ENCODE measurements around the gene BNC1. TPM values are rescaled to one million over a fixed set of nuclear protein-coding genes. Genes with fewer than 3 reads are reported as not detected.

The BNC1 gene
- total and polyA plus RNA-seq, 11 donors = 0.08 to 24.5 (median 0.17) TPM; not detected in 2

GRCh38 chr15:83282776-83283137 lies 1.7 kb downstream of the BNC1 start:
- H3K4me1 ChIP-seq = peaks cover 0 to 19% (median 6%) of the 10 kb centered on the region in 12 donors
- WGBS, 4 donors = 25 to 41% (median 30%) methylated on average over 9 to 10 of the region's 10 CpGs
- ATAC-seq (peak in 1 of 4 donors; percentile 41), DNase-seq (peak in 2 of 5 donors; percentile 25 to 39)
- no peak overlapping the region for H3K27ac ChIP-seq
- H3K9me3 ChIP-seq = no peaks in the 10 kb centered on the region
- H3K36me3 ChIP-seq = no peaks in the 10 kb centered on the region
- peak overlapping the region; percentile 42 to 64 (median 56) for H3K4me3 ChIP-seq
- TF ChIP-seq CTCF (IDR thresholded peaks at IDR 0.05) (no peak), POLR2A (IDR thresholded peaks at IDR 0.05) (no peak)
- intact Hi-C loops (cut with DNase I) = no loop called here
- peaks cover 6 to 74% (median 46%) of the 10 kb centered on the region in 9 donors for H3K27me3 ChIP-seq

- 93 to 96% (median 94%) methylated on average over 5 of the region's 5 CpGs for WGBS, 4 donors
- Histone ChIP-seq H3K4me3 (no peak overlapping the region), H3K36me3 (no peaks in the 10 kb centered on the region), H3K4me1 (peaks cover 0 to 19% (median 6%) of the 10 kb centered on the region in 12 donors), H3K27ac (no peak overlapping the region), H3K27me3 (peaks cover 6 to 72% (median 46%) of the 10 kb centered on the region in 9 donors), H3K9me3 (no peaks in the 10 kb centered on the region)
- intact Hi-C loops (cut with DNase I) = no loop called here
- ATAC-seq (no peak), DNase-seq (no peak)
- TF ChIP-seq CTCF (IDR thresholded peaks at IDR 0.05) (no peak), POLR2A (IDR thresholded peaks at IDR 0.05) (no peak)
Measured at GRCh38 chr15:83282141-83282540, 2.3 kb downstream of the BNC1 start.

GRCh38 chr15:83278191-83278590 lies 6.3 kb downstream of the BNC1 start:
- peaks cover 0 to 5% (median 0%) of the 10 kb centered on the region in 12 donors for H3K4me1 ChIP-seq
- no peak for TF ChIP-seq CTCF (IDR thresholded peaks at IDR 0.05)
- no peak for TF ChIP-seq POLR2A (IDR thresholded peaks at IDR 0.05)
- H3K36me3 ChIP-seq = no peaks in the 10 kb centered on the region
- DNase-seq = no peak
- no peak overlapping the region for H3K27ac ChIP-seq
- ATAC-seq = no peak
- H3K4me3 ChIP-seq = no peak overlapping the region
- peaks cover 0 to 52% (median 30%) of the 10 kb centered on the region in 9 donors for H3K27me3 ChIP-seq
- no peaks in the 10 kb centered on the region for H3K9me3 ChIP-seq
- intact Hi-C loops (cut with DNase I) = no loop called here

- no peaks in the 10 kb centered on the region for H3K36me3 ChIP-seq
- no peak overlapping the region for H3K27ac ChIP-seq
- ATAC-seq (no peak), DNase-seq (no peak)
- H3K4me1 ChIP-seq = no peaks in the 10 kb centered on the region
- intact Hi-C loops (cut with DNase I) = no loop called here
- H3K4me3 ChIP-seq = no peak overlapping the region
- no peaks in the 10 kb centered on the region for H3K9me3 ChIP-seq
- peaks cover 0 to 37% (median 16%) of the 10 kb centered on the region in 9 donors for H3K27me3 ChIP-seq
- WGBS, 4 donors = 88 to 92% (median 89%) methylated on average over 5 of the region's 5 CpGs
- TF ChIP-seq CTCF (IDR thresholded peaks at IDR 0.05) (no peak), POLR2A (IDR thresholded peaks at IDR 0.05) (no peak)
Measured at GRCh38 chr15:83276661-83277060, 7.8 kb downstream of the BNC1 start.

All from heart left ventricle (tissue), 16 donors.